SKM-1 treated with dmso at 0.1 percent for 144 hours (cell line): ENCODE measurements around the gene ADGRB3.
"Not testable (repeated sequence)": the region's sequence is repeated elsewhere in the genome, so short reads cannot be mapped to it uniquely, and the experiment has no call there.

Source experiments
- DNase-seq: peaks from one replicate; lab custom pipeline; 2025; ENCODE audit not compliant: unreplicated experiment; lab: John Stamatoyannopoulos, UW

Gene ADGRB3

GRCh38 chr6:68778356-68779020 is 143.4 kb downstream of the ADGRB3 start:
- DNase-seq: peak; percentile 42

GRCh38 chr6:68779366-68779765 is 144.3 kb downstream of the ADGRB3 start:
- DNase-seq: no peak

- DNase-seq: not testable (repeated sequence)
Measured at GRCh38 chr6:68790128-68790527, 155.0 kb downstream of the ADGRB3 start.

- not testable (repeated sequence) for DNase-seq
Measured at GRCh38 chr6:68814976-68815375, 179.9 kb downstream of the ADGRB3 start.

- DNase-seq: no peak
Measured at GRCh38 chr6:68826501-68826900, 191.4 kb downstream of the ADGRB3 start.

- DNase-seq: no peak
Measured at GRCh38 chr6:68834551-68834950, 199.5 kb downstream of the ADGRB3 start.

GRCh38 chr6:68838571-68838970 is 203.5 kb downstream of the ADGRB3 start:
- no peak for DNase-seq

GRCh38 chr6:68852791-68853190 is 217.7 kb downstream of the ADGRB3 start:
- no peak for DNase-seq

GRCh38 chr6:68859233-68859632 is 224.2 kb downstream of the ADGRB3 start:
- no peak for DNase-seq

GRCh38 chr6:68868646-68869045 is 233.6 kb downstream of the ADGRB3 start:
- no peak for DNase-seq

- DNase-seq: no peak
Measured at GRCh38 chr6:68873236-68873635, 238.2 kb downstream of the ADGRB3 start.

GRCh38 chr6:68874747-68875146 is 239.7 kb downstream of the ADGRB3 start:
- no peak for DNase-seq

- DNase-seq: no peak
Measured at GRCh38 chr6:68875403-68875802, 240.3 kb downstream of the ADGRB3 start.

GRCh38 chr6:68876792-68877493 is 241.9 kb downstream of the ADGRB3 start:
- peak; percentile 11 for DNase-seq

- no peak for DNase-seq
Measured at GRCh38 chr6:68880050-68880813, 245.2 kb downstream of the ADGRB3 start.

- DNase-seq: not testable (repeated sequence)
Measured at GRCh38 chr6:68883325-68883724, 248.2 kb downstream of the ADGRB3 start.

GRCh38 chr6:68891419-68891818 is 256.3 kb downstream of the ADGRB3 start:
- no peak for DNase-seq

- DNase-seq: no peak
Measured at GRCh38 chr6:68892452-68892851, 257.4 kb downstream of the ADGRB3 start.

GRCh38 chr6:68895929-68896328 is 260.8 kb downstream of the ADGRB3 start:
- no peak for DNase-seq

- no peak for DNase-seq
Measured at GRCh38 chr6:68901044-68901443, 266.0 kb downstream of the ADGRB3 start.

GRCh38 chr6:68911334-68911733 is 276.3 kb downstream of the ADGRB3 start:
- DNase-seq: no peak

- DNase-seq: no peak
Measured at GRCh38 chr6:68911811-68912210, 276.7 kb downstream of the ADGRB3 start.
